C4-2B (cell line): ENCODE measurements around the gene TFB1M.

Experiments used
- CTCF ChIP-seq: fragments of 450-650 bp; conservative IDR thresholded peaks from 2 replicates; pipeline ENCODE4 v1.5.1; 2017; ENCODE audit warnings: mild to moderate bottlenecking
- ZFX ChIP-seq: fragments of 450-650 bp; IDR thresholded peaks from 2 replicates; pipeline ENCODE4 v1.6.1; 2017

- TF ChIP-seq CTCF (no peak), ZFX (no peak)
These were observed 67.5 kb downstream of the TFB1M start for GRCh38 chr6:155246825-155247224.
